ENCODE results near the gene CD320. TPM values are rescaled to one million over a fixed set of nuclear protein-coding genes. Genes with fewer than 3 reads are reported as not detected.
"Not testable (repeated sequence)": the region's sequence is repeated elsewhere in the genome, so short reads cannot be mapped to it uniquely, and the experiment has no call there.

The CD320 gene
- total RNA-seq, 1 donor from 2014 or later = 16.7 TPM

DNA sequence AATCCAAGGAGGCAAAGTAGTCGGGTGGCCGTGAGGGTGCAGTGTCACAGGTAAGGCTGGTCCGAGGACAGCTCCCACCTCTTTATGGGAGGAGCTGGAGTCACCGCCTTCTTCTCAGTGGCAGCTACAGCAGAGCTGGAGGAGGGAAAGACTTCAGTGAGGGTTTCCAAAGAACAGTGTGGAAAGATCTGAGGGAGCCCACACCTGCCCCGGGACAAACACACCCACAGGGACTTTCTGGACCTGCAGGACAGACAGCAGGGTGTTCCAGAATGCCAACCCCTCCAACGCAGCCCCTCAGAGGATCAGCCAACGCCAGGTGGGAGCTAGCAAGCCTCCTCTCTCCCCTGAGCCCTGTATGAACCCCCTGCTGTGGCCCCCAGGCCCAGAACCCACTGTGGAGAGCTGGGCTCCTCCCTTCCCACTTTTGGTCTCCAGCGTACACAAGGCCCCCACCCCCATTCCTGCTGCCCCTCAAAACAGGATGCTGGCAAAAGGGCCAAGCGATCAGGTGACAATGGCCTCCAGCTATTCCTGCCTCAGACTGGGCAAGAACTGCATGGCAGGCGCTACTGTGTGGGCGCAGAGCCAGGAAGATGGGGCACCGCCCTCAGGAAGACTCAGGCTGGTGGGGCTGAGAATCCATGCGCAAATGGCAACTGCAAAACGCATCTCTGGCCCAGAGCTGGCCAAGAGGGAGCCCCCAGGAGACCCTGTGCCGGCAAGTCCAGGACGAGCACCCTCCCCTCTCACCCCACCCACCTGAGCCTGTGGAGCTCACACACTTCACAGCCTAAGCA is 3.5 kb upstream of the CD320 start:
- DNase-seq (ENCODE audit: low spot score in 2 of 2) (no peak), FAIRE-seq (no peak)

DNA sequence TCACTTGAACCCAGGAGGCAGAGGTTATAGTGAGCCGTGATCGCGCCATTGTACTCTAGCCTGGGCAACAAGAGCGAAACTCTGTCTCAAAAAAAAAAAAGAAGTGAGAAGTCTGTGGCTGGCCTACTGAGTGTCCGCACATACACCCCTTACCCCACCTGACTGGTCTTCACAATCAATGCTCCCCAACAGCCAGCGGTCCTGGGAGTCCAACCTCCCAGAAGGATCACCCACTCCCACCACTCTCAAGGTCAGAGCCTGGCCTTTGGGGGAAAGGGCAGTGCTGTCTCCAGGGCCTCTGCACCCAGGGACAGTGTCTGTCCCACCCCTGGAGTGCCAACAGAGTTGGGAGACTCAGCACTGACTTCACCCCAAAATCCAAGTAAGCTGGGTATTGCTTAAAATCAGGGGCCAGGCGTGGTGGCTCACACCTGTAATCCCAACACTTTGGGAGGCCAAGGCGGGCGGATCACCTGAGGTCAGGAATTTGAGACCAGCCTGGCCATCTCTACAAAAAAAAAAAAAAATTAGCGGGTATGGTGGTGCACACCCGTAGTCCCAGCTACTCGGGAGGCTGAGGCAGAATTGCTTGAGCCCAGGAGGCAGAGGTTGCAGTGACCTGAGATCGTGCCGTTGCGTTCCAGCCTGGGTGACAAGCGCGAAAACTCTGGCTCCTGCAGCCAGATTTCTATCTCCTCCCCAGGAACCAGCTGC is 2.3 kb upstream of the CD320 start:
- FAIRE-seq (no peak), DNase-seq (ENCODE audit: low spot score in 2 of 2) (no peak)

- no peak for FAIRE-seq
- no peak for DNase-seq (ENCODE audit: low spot score in 2 of 2)
These were observed 733 bp upstream of the CD320 start for GRCh38 chr19:8308891-8309291.

DNA sequence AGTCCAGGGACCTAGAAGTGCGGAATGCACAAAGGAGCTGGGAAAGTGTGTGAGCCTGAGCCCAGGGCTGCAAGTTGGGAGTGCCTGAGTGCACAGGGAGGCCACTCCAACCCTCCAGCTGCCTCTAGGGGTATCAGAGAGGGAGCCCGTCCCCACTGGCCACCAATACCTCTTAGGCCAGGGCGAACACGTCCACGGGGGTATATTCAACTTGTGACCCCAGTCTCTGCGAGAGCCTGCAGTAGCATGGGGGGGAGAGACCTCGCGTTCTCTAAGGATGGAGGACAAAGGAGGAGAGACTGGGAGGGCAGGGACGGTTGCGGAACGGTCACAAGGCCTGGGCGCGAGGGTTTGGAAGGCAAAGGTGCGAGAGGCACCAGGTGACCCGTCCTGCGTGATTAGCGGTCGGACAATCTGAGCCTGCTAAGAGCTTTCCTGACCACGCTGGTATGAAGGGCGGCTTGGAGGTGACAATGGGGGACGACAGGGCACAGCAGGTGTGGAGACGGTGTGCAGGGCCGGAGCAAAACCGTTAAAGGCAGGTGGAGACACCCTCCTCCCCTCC is 676 bp downstream of the CD320 start:
- no peak for DNase-seq (ENCODE audit: low spot score in 2 of 2)
- FAIRE-seq = no peak

DNA sequence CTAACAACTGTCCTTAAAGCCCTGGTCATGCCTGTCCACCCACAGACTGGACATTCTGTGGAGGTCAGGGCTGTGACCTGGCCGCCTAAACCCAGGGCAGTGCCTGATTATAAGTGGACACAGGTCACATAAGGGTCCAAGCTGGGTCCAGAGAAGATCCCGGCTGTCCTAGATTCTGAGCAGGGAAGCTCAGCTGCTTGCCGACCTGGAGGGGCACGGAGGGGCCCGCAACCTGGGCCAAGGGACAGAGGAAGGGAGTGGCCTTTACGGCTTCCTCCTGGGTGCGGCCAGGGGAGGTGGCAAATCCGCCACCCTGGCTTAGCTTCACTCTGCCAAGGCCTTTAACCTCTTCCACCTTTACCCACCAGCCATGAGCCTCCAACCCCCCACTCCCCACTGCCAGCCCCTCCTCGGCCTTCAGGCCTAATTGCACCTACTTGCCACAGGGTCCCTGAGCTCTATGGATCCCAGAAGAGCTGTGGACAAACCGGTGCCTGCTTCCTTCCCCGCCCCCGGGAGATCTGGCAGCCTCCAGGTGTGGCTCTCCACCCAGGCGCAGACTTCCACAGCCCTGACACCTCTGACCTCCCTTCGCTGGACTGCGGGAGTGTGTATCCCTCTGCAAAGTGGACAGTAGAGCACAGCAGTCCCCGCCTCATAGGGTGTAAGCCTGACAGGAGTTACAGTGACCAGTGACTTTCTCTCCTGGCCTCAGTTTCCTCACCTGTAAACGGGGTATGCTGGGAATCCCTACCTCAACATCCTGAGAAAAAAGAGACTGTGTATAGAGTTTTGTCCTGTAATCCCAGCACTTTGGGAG is 1.7 kb downstream of the CD320 start:
- no peak for DNase-seq (ENCODE audit: low spot score in 2 of 2)

DNA sequence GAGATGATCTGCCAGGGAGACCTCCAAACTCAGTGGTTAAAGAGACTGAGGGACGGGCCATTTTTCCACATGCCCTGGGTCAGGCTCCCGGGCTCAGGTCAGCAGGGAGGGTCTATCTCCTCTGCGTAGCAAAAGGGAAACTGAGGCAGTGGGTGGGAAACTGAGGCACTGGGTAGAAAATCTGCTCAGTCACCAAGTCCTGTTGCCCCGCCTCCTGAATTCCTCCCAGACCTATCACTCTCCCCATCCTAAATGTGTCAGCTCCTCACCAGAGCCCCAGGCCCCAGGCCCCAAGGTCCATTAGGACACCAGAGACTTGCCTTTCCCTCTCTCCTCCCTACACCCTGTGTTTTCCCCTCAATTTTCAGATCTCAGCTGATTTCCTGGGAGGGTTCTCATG is 2.4 kb downstream of the CD320 start:
- FAIRE-seq = no peak
- DNase-seq (ENCODE audit: low spot score in 2 of 2) = no peak

More for the DNA sequence above, 1.7 kb downstream of the CD320 start:
- no peak for FAIRE-seq

DNA sequence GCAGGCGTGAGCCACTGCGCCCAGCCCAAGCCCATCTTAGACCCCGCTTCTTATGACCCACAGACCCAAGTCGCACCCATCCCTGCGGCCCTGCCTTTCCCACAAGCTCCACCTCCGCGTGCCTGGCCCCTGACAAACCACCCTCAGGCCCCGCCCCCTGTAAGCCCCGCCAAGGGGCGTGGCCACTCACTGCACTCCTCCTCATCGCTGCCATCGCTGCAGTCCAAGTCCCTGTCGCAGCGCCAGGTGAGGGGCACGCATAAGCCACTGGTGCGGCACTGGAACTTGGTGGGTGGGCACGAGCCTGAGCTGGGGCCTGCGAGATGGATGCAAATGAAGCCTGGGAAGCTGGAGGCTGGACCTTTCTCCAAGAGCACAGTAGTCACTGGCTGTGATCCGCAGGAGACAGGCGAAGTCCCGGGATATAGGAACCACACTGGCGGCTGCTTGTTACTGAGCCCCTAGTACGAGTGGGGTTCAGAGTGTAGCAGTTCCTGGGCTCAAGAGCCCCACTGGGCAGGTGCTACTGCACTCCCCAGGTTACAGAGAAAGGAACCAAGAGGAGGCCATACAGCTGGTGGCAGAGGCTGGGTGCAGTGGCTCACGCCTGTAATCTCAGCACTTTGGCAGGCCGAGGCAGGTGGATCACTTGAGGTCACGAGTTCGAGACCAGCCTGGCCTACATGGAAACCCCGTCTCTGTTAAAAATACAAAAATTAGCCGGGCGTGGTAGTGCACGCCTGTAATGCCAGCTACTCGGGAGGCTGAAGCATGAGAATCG is 3.1 kb downstream of the CD320 start:
- FAIRE-seq (no peak), DNase-seq (ENCODE audit: low spot score in 2 of 2) (no peak)

DNA sequence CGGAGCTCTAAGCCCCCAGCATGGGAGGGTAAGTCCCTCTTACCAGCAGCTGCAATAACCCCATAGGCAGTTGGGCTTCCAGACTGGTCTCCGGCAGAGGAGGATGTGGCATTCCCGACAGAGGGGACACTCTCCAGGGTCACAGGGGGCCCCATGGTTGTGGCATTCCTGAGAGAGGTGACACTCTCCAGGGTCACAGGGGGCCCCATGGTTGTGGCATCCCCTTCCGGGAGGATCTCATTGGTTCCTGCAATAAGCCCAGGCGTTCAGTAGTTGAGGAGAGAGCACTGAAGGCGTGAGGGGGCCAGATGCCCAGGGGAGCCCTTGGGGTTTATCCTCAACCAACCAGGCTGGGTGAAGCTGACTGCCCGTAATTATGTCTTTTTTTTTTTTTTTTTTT is 5.4 kb downstream of the CD320 start:
- DNase-seq (ENCODE audit: low spot score in 2 of 2) (no peak), FAIRE-seq (no peak)

DNA sequence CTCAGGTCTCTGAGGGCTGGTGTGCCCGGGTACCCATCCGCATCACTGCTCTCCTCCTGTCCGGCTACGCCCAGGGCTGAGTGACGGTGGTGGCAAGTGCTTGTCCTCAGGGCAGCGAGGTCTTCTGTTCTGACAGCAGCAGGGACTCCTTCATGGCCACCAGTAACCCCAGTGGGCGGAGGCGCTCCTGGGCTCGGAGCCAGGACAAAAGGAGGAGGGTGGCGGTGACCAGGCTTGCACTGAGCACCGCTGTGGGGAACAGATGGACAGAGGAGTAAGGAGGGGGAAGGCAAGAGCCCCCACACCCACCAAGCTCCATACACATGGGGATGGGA is 5.8 kb downstream of the CD320 start:
- FAIRE-seq (no peak), DNase-seq (ENCODE audit: low spot score in 2 of 2) (no peak)

- not testable (repeated sequence) for FAIRE-seq; DNase-seq (ENCODE audit: low spot score in 2 of 2)
These were observed 16.8 kb downstream of the CD320 start for GRCh38 chr19:8291337-8291736.

GRCh38 chr19:8276508-8276907 is 31.6 kb downstream of the CD320 start:
- not testable (repeated sequence) for FAIRE-seq; DNase-seq (ENCODE audit: low spot score in 2 of 2)

DNA sequence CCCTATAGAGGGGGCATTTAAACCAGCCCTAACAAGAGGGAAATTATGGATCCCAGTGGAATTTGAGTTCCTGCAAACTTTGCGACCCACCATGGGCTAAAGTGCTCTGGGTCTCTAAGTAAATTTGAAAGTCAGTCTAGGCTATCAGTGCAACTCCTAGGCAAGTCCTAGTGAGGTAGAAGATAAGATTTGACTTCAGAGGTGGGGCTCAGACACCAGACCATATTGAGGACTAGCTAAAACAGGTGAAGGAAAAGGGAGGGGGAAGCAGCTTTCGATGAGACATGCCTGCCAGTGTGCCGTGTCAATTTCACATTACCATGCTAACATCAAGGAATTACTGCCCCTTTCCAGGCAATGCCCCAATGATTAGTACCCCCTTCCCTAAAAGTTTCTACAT is 38.4 kb downstream of the CD320 start:
- DNase-seq (ENCODE audit: low spot score in 2 of 2) = no peak
- no peak for FAIRE-seq

DNA sequence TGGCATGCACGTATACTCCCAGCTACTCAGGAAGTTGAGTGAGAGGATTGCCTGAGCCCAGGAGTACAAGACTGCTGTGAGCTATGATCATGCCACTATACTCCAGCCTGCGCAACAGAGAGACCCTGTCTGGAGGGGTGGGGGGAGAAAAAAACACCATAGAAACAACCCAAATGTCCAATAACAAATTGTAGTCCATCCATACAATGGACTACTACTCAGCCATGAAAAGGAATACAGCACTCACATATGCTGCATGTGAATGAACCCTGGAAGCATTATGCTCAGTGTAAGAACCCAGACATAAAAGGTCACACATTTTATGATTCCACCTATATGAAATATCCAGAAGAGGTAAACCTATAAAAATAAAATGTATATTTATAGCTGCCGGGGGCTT is 42.3 kb downstream of the CD320 start:
- no peak for DNase-seq (ENCODE audit: low spot score in 2 of 2)
- FAIRE-seq = no peak

DNA sequence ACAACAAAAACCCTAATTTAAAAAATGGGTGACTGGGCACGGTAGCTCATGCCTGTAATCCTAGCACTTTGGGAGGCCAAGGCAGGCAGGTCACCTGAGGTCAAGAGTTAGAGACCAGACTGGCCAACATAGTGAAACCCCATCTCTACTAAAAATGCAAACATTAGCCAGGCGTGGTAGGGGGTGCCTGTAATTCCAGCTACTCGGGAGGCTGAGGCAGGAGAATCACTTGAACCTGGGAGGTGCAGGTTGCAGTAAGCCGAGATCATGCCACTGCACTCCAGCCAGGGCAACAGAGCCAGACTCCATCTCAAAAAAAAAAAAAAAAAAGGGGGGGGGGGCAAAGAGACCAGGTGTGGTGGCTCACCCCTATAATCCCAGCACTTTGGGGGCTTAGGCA is 43.9 kb downstream of the CD320 start:
- not testable (repeated sequence) for FAIRE-seq; DNase-seq (ENCODE audit: low spot score in 2 of 2)

GRCh38 chr19:8262431-8262830 is 45.7 kb downstream of the CD320 start:
- DNase-seq (ENCODE audit: low spot score in 2 of 2) (no peak), FAIRE-seq (no peak)

- FAIRE-seq (no peak), DNase-seq (ENCODE audit: low spot score in 2 of 2) (no peak)
These were observed 46.3 kb downstream of the CD320 start for GRCh38 chr19:8261881-8262280.

DNA sequence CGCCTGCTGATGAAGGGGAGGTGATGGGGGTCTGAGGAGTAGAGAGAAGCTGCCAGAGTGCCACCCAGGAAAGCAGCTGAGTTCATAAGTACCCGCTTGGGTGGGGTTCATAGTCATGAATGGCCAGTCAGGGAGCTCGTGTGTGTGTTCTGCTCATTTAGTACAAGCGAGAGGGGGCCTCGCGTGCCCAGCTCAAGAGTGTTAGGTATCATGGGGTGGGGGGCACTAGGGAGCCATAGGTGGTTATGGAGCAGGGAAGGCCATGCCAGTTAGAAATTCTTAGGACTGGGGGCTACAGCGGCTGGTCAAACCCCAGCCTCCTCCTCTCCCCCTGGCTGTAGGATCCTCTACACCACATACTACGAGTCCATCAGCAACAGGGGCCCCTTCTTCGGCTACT is 46.8 kb downstream of the CD320 start:
- DNase-seq (ENCODE audit: low spot score in 2 of 2) = no peak
- no peak for FAIRE-seq

GRCh38 chr19:8259922-8260247 is 48.3 kb downstream of the CD320 start:
- DNase-seq (ENCODE audit: low spot score in 2 of 2) (no peak), FAIRE-seq (no peak)

DNA sequence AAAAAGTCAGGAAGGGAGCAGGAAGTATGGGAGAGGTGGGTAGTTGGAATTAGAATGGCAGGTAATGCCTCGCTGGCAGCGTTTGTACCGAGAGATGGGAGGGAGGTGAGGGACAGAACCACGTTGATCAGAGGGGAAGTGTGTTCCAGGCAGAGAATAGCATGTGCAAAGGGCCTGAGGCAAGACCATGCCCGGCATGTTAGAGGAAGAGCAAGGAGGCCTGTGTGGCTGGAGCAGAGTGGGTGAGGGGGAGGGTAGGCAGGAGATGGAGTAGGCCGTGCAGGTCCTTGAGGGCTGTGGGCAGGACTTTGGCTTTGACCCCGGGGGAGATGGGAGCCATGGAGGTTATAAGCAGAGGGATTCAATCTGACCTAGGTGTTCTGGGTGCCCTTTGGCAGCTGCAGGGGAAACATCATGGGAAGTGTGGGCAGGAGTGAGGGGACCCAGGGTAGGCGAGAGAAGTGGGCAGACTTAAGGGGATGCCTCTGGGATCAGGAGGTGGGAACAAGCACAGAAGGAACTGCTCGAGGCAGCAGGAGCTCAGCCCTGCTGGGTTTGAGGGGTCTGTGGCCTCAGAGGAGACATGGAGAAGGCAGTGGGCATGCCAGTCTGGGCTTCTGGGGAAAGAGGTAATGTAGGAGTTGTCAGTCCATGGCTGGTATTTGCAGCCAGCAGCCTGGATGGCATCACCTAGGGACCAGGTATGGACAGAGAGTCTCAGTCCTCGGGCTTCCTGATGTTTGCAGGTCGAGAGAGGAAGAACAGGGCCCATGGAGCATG is 48.8 kb downstream of the CD320 start:
- DNase-seq (ENCODE audit: low spot score in 2 of 2) (no peak), FAIRE-seq (no peak)

DNA sequence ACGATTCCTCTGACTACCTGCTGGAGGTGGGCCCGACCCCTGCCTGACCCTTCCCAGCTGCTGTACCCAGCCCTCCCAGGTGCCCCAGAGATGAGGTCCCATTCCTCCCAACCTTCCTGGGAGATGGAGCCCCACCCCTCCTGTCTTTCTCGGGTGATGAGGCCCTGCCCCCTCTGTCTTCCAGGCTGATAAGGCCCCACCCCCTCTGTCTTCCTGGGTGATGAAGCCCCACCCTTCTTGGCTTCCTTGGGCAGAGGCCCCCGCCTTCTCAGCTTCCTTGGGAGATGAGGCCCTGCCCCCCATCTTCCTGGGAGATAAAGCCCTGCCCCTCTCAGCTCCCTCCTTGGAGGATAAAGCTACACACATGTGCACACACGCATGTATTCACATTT is 51.1 kb downstream of the CD320 start:
- FAIRE-seq (no peak), DNase-seq (ENCODE audit: low spot score in 2 of 2) (no peak)

All from frontal cortex (tissue), 4 donors.